Suppressor macrophage treated with lipopolysaccharide for 1 hour (primary cell): ENCODE measurements around the gene C6orf52.
"Not testable (repeated sequence)": the region's sequence is repeated elsewhere in the genome, so short reads cannot be mapped to it uniquely, and the experiment has no call there.

Experiments
- DNase-seq, 3 donors: peaks; one replicate each; pipeline ENCODE4 v3.0.0-alpha.2; 2020 to 2022

The C6orf52 gene

GRCh38 chr6:10694302-10695085, at the start of gene C6orf52, which contains the start of gene PAK1IP1:
Gene C6orf52, minus strand, starts transcription at chr6:10694616. Its CDS starts 7,066 bp downstream, at chr6:10687550.
Gene PAK1IP1, plus strand, starts transcription at chr6:10694972. Its CDS starts 14 bp downstream, at chr6:10694986.
- peak; percentile 94 to 95 (median 95) for DNase-seq

- DNase-seq: no peak
Measured at GRCh38 chr6:10743515-10743914, 49.1 kb upstream of the C6orf52 start.

GRCh38 chr6:10742251-10742650, 47.8 kb upstream of the C6orf52 start:
- DNase-seq: no peak

GRCh38 chr6:10741643-10742042, 47.2 kb upstream of the C6orf52 start:
- DNase-seq: not testable (repeated sequence)

GRCh38 chr6:10740061-10740460, 45.6 kb upstream of the C6orf52 start:
- DNase-seq: no peak

GRCh38 chr6:10736731-10737130, 42.3 kb upstream of the C6orf52 start:
- DNase-seq: no peak

- DNase-seq: no peak
Measured at GRCh38 chr6:10733863-10734262, 39.4 kb upstream of the C6orf52 start.

- no peak for DNase-seq
Measured at GRCh38 chr6:10733151-10733715, 38.8 kb upstream of the C6orf52 start.

- peak; percentile 35 to 43 (median 35) for DNase-seq
Measured at GRCh38 chr6:10730254-10730653, 35.8 kb upstream of the C6orf52 start.

GRCh38 chr6:10725716-10726115, 31.3 kb upstream of the C6orf52 start:
- DNase-seq: no peak

GRCh38 chr6:10725044-10725443, 30.6 kb upstream of the C6orf52 start:
- DNase-seq: no peak

- peak in 1 of 3 donors; percentile 32 for DNase-seq
Measured at GRCh38 chr6:10723567-10723881, 29.1 kb upstream of the C6orf52 start.

- DNase-seq: peak; percentile 95 to 98 (median 97)
Measured at GRCh38 chr6:10722820-10723566, 28.6 kb upstream of the C6orf52 start, which contains the start of gene TMEM14C. Gene TMEM14C, plus strand, starts transcription at chr6:10723070. Its CDS starts 1,544 bp downstream, at chr6:10724614.

GRCh38 chr6:10722570-10722819, 28.1 kb upstream of the C6orf52 start:
- DNase-seq: no peak

- DNase-seq: no peak
Measured at GRCh38 chr6:10721850-10722569, 27.6 kb upstream of the C6orf52 start.

GRCh38 chr6:10720960-10721849, 26.8 kb upstream of the C6orf52 start:
- DNase-seq: not testable (repeated sequence)

GRCh38 chr6:10720265-10720959, 26.0 kb upstream of the C6orf52 start:
- DNase-seq: peak; percentile 42 to 64 (median 45)

GRCh38 chr6:10719964-10720264, 25.5 kb upstream of the C6orf52 start:
- no peak for DNase-seq

GRCh38 chr6:10719296-10719963, 25.0 kb upstream of the C6orf52 start:
- DNase-seq: peak; percentile 26 to 38 (median 31)

GRCh38 chr6:10713962-10714361, 19.5 kb upstream of the C6orf52 start:
- no peak for DNase-seq

GRCh38 chr6:10696655-10697054, 2.2 kb upstream of the C6orf52 start:
- DNase-seq: no peak
